ENCODE results near the gene RELB.

RELB gene

GRCh38 chr19:45038931-45039893 lies 37.9 kb downstream of the RELB start, which contains the start of gene CLASRP:
Gene CLASRP, plus strand, starts transcription at chr19:45039045. Its CDS starts 1,168 bp downstream, at chr19:45040213.
- Histone ChIP-seq H3K9me2 (replicated peaks; ENCODE audit: insufficient read depth, low read length) (no peaks in the 10 kb centered on the region), H3K9me3 (replicated peaks; ENCODE audit: insufficient read depth, low read length) (no peaks in the 10 kb centered on the region), H2AFZ (ENCODE audit: low read length) (peak within 1 kb of the TSS; percentile 70; the same call in 1 of the 2 replicates), H3K4me2 (ENCODE audit: low read depth, low read length) (peak within 1 kb of the TSS; percentile 93), H3K27ac (ENCODE audit: low read length) (peak within 1 kb of the TSS; percentile 92), H4K20me1 (ENCODE audit: insufficient read depth, low read length) (peaks cover 10% of the 10 kb centered on the region), H3K79me2 (ENCODE audit: low read length) (peaks cover 52% of the 10 kb centered on the region), H3F3A (ENCODE audit: insufficient read depth, low read length) (peaks cover 9% of the 10 kb centered on the region), H3K4me1 (ENCODE audit: low read length) (peaks cover 19% of the 10 kb centered on the region), H3K27me3 (replicated peaks; ENCODE audit: insufficient read depth, low read length) (no peaks in the 10 kb centered on the region), H3K4me3 (ENCODE audit: low read length) (peak within 1 kb of the TSS; percentile 96), H3K36me3 (replicated peaks; ENCODE audit: insufficient read depth, low read length) (peaks cover 5% of the 10 kb centered on the region; the same call in 1 of the 2 replicates), H3K9ac (ENCODE audit: low read length) (peak within 1 kb of the TSS; percentile 97)
- DNase-seq, result peak; percentile 88
- TF ChIP-seq CTCF (IDR thresholded peaks at IDR 0.05; ENCODE audit: low read length) (no peak), EZH2phosphoT487 (IDR thresholded peaks at IDR 0.05; ENCODE audit: low read length) (no peak), EZH2 (optimal IDR thresholded peaks at IDR 0.05; ENCODE audit: low read depth, low read length) (no peak)

DNA sequence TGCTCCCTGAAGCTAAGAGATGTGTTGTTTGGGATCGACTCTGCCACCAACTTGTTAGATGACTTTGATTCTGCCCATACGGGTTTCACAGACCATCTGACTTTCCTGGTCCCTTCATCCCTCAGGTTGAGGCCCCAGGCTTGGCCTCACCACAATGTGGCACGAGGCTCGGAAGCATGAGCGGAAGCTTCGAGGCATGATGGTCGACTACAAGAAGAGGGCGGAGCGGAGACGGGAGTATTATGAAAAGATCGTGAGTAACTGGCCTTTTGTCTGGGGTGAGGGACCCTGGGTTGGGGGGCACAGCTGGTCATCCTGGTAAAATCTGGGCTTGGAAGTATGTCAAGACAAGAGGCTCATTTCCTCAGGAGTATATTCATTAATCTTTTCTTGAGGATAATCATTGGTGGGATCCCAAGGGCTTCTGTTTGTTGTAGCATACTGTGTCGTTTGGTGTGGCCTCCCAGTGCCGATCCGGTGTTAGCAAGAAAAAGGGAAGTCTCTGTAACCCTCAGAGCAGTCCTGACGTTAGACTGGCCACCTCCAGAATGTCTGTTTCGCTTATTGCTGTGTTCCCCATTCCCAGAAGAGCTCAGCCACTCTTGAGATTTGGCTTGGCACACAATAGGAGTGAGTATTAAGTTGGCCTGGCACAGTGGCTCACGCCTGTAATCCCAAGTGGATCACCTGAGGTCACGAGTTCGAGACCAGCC lies 39.0 kb downstream of the RELB start:
- Histone ChIP-seq H3K9me2 (replicated peaks; ENCODE audit: insufficient read depth, low read length) (no peaks in the 10 kb centered on the region), H3K27ac (ENCODE audit: low read length) (no peak overlapping the region), H3K4me2 (ENCODE audit: low read depth, low read length) (peak overlapping the region; percentile 93), H3K4me1 (ENCODE audit: low read length) (peaks cover 27% of the 10 kb centered on the region), H2AFZ (ENCODE audit: low read length) (no peak overlapping the region), H3K4me3 (ENCODE audit: low read length) (peak overlapping the region; percentile 96), H3K9me3 (replicated peaks; ENCODE audit: insufficient read depth, low read length) (no peaks in the 10 kb centered on the region), H3K79me2 (ENCODE audit: low read length) (peaks cover 62% of the 10 kb centered on the region), H3K9ac (ENCODE audit: low read length) (peak overlapping the region; percentile 97; the same call in 1 of the 2 replicates), H3K36me3 (replicated peaks; ENCODE audit: insufficient read depth, low read length) (peaks cover 7% of the 10 kb centered on the region; the same call in 1 of the 2 replicates), H3F3A (ENCODE audit: insufficient read depth, low read length) (peaks cover 15% of the 10 kb centered on the region), H4K20me1 (ENCODE audit: insufficient read depth, low read length) (peaks cover 10% of the 10 kb centered on the region), H3K27me3 (replicated peaks; ENCODE audit: insufficient read depth, low read length) (no peaks in the 10 kb centered on the region)
- TF ChIP-seq EZH2 (optimal IDR thresholded peaks at IDR 0.05; ENCODE audit: low read depth, low read length) (no peak), CTCF (IDR thresholded peaks at IDR 0.05; ENCODE audit: low read length) (no peak), EZH2phosphoT487 (IDR thresholded peaks at IDR 0.05; ENCODE audit: low read length) (no peak)
- no peak for DNase-seq

DNA sequence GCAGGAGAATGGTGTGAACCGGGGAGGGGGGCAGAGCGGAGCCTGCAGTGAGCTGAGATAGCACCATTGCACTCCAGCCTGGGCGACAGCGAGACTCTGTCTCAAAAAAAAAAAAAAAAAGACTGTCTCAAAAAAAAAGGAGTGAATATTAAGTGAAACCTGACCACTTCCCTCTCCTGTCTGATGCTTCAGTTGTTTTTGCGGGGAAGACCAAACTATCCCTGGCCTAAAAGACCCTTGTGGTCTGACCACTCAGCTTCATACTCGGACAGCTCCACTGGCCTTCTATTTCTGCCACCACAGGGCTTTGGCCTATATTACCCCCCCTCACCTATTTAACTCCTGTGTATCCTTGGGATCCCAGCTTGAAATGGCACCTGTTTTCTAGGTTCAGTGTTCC lies 39.9 kb downstream of the RELB start:
- H3K9me3 ChIP-seq (replicated peaks; ENCODE audit: insufficient read depth, low read length), result no peaks in the 10 kb centered on the region
- H3K4me1 ChIP-seq (ENCODE audit: low read length), result peaks cover 36% of the 10 kb centered on the region
- no peak overlapping the region for H3K9ac ChIP-seq (ENCODE audit: low read length)
- DNase-seq, result no peak
- no peak overlapping the region for H2AFZ ChIP-seq (ENCODE audit: low read length)
- H3K4me3 ChIP-seq (ENCODE audit: low read length), result no peak overlapping the region
- H3K27ac ChIP-seq (ENCODE audit: low read length), result no peak overlapping the region
- no peak overlapping the region for H3K4me2 ChIP-seq (ENCODE audit: low read depth, low read length)
- H4K20me1 ChIP-seq (ENCODE audit: insufficient read depth, low read length), result peaks cover 10% of the 10 kb centered on the region
- peaks cover 11% of the 10 kb centered on the region; the same call in 1 of the 2 replicates for H3K36me3 ChIP-seq (replicated peaks; ENCODE audit: insufficient read depth, low read length)
- no peaks in the 10 kb centered on the region for H3K9me2 ChIP-seq (replicated peaks; ENCODE audit: insufficient read depth, low read length)
- H3K27me3 ChIP-seq (replicated peaks; ENCODE audit: insufficient read depth, low read length), result no peaks in the 10 kb centered on the region
- no peak for TF ChIP-seq CTCF (IDR thresholded peaks at IDR 0.05; ENCODE audit: low read length)
- TF ChIP-seq EZH2phosphoT487 (IDR thresholded peaks at IDR 0.05; ENCODE audit: low read length), result no peak
- no peak for TF ChIP-seq EZH2 (optimal IDR thresholded peaks at IDR 0.05; ENCODE audit: low read depth, low read length)
- peaks cover 23% of the 10 kb centered on the region for H3F3A ChIP-seq (ENCODE audit: insufficient read depth, low read length)
- peaks cover 71% of the 10 kb centered on the region for H3K79me2 ChIP-seq (ENCODE audit: low read length)
